HG02623 (cell line): ENCODE measurements around the gene FBXO30.

Source experiments
- ATAC-seq: cut with Tn5 transposase; IDR thresholded peaks from one replicate; pipeline ENCODE4 v1.9.1; 2021; ENCODE audit warnings: moderate library complexity; ENCODE audit not compliant: unreplicated experiment

The FBXO30 gene

DNA sequence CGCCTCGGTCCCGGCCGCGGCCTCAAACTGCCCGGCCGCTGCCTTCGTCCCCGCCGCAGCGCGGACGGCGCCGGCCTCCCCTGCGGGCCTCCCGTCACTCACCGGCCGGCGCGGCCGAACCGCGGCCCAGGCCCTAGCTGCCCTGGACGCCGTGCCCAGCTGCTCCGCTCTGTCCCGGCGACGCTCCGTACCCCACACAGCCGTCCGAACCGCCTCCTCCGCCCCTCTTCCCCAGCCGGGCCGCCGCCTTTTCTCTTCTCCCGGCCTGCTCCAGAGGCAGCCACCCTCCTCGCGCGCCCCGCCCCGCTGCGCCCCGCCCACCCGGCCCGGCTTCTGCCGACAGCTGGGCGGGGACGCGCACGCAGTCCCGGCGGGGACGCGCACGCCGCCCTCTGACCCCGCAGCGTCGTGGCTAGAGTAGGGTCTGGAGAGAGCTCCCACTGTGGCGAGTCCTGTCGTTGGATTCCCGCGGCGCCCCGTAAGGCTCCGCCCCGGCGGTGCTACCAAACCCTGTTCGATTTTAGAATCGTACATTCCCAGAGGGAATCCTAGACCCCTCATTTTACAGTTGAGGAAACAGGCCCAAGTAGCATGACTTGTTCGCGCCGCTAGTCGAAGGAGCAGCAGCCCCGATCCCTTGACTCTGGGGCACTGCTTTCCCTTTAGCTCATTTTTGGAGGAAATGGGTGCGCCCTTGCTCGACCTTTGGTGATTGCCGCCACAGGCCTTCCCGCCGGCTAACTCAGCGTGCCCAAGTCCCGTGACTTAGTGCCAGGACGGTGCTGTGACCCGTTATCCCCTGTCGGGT is at the start of gene FBXO30:
Gene FBXO30, minus strand, starts transcription at position 295 of the 808 bp plus-strand sequence. CDS start 8,390 bp downstream, outside the sequence.
- peak; percentile 71 for ATAC-seq

- peak; percentile 35 for ATAC-seq
These were observed 49.5 kb upstream of the FBXO30 start for GRCh38 chr6:145863988-145864616.

- no peak for ATAC-seq
These were observed 48.8 kb upstream of the FBXO30 start for GRCh38 chr6:145863366-145863765.

- ATAC-seq = no peak
These were observed 46.0 kb upstream of the FBXO30 start for GRCh38 chr6:145860562-145860961.

DNA sequence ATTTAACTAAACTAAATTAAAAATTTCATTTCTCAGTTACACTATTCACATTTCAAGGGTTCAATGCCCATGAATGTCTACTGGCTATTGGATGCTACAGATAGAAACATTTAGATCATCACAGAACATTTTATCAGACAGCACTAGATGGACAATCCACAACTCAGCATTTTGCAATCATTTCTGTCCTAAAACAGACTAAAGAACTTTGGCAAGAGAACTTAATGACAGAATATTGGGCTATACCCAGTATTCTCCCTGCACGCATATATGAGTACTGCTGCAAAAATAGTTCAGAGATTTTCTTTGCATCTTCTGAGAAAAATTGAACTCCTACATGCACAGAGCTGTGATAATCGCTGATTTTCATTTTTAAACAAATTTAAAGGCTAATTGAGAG is 36.1 kb upstream of the FBXO30 start:
- no peak for ATAC-seq

GRCh38 chr6:145848541-145848940 is 33.9 kb upstream of the FBXO30 start:
- ATAC-seq = no peak

GRCh38 chr6:145845557-145845956 is 31.0 kb upstream of the FBXO30 start:
- ATAC-seq = no peak

DNA sequence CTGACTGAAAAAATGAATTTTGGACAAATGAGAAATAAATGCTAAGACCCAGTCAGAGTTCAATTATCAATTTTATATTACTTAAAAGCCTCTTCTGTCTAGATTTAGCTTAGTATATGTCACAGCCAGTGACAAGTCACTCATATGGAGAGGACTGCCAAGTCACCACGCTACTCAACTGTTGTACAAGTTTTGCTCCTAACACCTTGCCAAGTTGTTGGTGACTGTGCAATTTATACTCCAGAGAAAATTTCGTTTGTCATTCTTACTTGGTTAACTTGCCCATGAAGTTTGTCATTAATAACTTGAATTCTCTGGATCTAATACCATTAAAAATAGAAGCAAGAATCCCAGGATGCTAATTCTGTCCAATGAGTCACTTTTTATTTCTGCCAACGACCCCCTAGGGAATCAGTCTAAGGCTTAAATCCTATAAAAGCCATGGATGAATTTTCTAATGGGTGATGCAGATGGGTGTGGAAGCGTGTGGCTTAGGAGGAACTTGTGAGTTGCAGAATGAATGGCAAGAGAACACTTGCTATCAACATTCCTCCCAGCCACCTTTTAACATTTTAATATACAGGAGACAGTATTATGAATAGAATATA is 30.4 kb upstream of the FBXO30 start:
- ATAC-seq = no peak

- ATAC-seq = no peak
These were observed 28.3 kb upstream of the FBXO30 start for GRCh38 chr6:145842693-145843546.

DNA sequence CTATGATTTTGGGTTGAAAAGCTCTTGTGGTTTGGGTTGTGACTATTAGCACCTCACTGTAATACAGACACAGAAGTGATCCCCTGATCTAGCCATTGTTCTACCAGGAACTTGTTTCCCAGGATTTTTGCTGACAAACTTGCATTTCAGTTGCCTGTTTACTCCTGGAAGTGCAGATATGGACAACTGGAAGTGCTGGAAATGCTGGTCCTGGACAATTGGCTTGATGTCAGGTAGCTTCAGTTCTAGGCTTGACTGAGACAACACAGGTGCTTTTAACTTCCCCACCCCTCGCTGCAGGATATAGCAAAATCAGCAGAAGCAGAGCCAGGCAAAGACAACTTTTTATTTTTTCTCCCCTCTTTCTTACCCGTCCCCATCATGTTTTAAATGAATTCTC is 27.1 kb upstream of the FBXO30 start:
- ATAC-seq = no peak

- no peak for ATAC-seq
These were observed 25.1 kb upstream of the FBXO30 start for GRCh38 chr6:145839653-145840052.

DNA sequence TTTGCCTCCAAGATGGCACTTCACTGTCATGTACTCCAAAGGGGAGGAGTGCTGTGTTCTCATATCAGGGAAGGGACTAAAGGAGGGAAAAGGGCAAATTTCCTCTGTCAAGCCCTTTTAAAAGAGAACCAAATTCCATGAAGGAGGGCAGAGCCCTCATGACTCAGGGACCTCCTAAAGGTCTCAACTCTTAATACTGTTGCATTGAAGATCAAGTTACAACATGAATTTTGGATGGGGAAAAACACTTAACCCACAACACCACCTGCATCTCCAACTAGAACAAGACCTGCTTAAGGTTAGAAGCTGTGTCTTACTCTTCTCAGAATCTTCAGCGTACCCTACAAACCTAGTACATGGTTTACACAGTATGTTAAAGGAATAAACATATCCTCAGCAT is 23.7 kb upstream of the FBXO30 start:
- no peak for ATAC-seq

DNA sequence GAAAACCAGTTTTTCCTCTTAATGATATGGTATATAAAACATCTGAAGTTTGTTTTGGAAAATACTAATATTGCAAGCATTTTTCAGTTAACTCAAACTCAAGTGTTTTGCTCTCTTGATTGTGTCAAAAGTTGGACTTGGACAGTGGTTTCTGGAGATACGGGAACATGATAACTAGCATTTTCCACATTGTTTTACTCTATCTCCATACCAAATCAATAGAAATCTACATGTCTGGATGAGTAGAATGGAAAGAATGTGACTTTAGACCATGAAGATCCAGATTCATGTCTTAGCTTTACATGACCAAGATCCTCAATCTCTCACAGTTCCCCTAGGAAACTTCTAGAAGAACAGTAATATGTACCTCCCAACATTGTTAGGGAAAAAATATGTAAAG is 22.2 kb upstream of the FBXO30 start:
- no peak for ATAC-seq

DNA sequence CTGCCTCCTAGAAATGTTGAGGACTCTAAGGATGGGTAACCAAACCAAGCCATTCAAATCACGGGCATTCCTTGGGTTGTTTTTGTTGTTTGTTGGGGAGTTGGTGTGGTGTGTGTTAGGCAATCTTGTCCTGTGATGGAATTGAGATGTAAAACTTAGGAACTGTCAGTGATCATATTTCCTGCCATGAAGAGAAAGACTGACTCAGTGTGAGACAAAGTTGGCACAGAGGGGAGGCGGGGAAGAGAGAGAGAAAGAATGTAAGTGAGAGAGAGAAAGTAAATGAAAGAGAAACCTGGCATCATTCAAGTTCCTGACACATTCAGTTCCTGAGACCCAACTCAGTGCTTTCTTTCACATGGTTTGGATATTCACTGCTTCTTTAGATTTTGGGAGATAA is 21.6 kb upstream of the FBXO30 start:
- no peak for ATAC-seq

GRCh38 chr6:145830612-145831011 is 16.0 kb upstream of the FBXO30 start:
- no peak for ATAC-seq

- no peak for ATAC-seq
These were observed 15.4 kb upstream of the FBXO30 start for GRCh38 chr6:145829950-145830349.

DNA sequence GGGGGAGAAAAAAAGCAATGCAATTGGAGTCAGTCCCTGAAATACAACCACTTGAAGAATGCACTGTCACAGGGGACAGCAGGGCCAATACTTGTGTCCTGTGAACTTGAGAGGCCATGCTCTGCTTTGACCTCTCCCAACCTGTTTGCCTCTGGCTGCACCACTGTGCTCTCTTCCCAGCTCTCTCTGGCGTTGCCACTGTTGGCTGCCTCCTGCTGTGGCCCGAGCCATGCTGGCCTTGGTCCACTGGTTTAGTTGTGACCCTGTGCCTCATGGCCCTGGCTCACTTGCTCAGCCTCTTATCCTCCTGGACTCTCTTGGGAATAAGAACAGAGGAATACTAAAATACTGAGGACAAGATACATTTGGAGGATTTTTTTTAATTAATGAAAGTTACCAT is 14.5 kb upstream of the FBXO30 start:
- no peak for ATAC-seq

DNA sequence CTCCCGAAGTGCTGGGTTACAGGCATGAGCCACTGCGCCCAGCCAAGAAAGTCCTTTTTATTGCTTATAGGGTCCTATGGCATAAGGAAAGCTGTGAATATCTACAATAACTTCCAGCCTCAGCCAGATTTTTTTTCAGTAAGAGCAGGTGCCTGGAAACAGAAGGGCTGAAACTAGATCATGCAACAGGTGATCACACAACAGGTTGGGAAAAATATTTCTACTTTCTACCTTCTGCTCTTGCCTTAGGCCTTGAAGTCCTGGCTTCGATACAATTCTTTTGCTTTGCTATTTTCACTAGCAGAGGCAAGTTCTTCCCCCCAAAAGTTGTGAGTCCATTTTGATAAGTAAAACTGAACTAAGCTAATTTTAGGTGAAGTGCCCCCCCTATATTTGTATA is 9.7 kb upstream of the FBXO30 start:
- no peak for ATAC-seq

DNA sequence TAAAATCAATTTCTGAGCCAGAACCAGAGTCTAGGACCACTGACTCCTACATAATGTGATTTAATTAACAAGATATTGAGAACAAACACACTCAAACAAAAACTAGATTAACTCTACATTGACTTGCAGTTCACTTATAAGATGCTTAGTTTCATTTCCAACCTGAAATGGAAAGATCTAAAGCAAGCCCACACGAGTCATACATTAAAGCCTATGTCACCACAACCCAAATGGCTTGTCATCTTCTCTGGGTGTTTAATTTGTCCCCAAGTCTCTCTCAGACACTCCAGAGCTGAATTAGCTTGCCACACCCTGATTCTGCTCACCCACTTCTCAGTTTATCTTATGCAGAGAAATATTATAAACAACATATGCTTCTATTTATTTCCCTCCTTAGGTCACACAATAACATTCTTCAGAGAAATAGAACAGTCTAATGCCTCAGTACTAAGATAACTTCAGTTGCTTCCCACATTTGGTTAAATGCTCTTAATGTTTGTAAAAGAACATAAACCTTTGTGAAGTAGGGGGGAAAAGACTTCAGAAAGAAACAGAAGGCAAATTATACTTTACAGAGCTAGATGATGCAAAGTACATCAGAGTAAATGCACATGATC is 8.8 kb upstream of the FBXO30 start:
- peak; percentile 53 for ATAC-seq

DNA sequence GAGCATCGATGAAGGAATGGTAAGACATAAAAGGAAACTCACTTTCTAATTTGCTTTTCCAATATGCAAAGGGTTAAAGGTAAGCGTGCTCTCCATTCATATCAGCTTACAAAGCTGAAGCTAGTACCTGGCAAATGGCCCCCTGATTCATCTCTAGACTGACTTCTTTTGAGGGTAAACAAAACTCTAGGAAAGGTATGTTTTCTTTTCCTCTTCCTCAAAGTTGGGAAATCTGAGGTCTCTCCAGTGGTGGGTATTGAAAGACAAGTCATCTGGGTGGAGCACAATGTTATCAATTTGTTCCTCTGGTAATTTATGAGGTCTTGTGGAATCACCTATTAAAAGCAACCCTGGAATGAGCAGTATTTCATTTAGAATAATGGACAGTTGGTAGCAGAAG is 7.9 kb upstream of the FBXO30 start:
- ATAC-seq = no peak

DNA sequence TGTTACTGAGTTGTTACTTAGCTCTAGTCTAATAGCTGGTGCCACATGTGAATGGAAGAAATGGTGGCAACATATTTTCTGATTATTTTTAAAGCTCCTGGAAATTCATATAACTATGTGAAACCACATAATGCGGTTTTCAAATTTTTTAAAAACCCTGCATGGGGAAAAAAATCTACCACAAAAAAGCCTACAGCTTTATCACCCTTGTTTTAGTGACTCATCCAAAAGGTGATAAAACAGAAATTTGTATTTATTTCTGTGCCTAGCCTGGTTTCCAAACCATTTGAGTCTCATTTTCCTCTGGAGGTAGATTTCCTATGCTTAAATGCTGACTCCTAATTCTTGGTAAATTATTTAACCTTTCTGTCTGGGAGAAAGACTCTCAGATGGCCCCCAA is 5.4 kb upstream of the FBXO30 start:
- no peak for ATAC-seq
